ENCODE measurements around the gene ELMOD1. TPM values are rescaled to one million over a fixed set of nuclear protein-coding genes. Genes with fewer than 3 reads are reported as not detected.

Gene ELMOD1
- total and polyA plus RNA-seq, 2 donors from 2014 or later = 0.47 to 2.6 TPM

DNA sequence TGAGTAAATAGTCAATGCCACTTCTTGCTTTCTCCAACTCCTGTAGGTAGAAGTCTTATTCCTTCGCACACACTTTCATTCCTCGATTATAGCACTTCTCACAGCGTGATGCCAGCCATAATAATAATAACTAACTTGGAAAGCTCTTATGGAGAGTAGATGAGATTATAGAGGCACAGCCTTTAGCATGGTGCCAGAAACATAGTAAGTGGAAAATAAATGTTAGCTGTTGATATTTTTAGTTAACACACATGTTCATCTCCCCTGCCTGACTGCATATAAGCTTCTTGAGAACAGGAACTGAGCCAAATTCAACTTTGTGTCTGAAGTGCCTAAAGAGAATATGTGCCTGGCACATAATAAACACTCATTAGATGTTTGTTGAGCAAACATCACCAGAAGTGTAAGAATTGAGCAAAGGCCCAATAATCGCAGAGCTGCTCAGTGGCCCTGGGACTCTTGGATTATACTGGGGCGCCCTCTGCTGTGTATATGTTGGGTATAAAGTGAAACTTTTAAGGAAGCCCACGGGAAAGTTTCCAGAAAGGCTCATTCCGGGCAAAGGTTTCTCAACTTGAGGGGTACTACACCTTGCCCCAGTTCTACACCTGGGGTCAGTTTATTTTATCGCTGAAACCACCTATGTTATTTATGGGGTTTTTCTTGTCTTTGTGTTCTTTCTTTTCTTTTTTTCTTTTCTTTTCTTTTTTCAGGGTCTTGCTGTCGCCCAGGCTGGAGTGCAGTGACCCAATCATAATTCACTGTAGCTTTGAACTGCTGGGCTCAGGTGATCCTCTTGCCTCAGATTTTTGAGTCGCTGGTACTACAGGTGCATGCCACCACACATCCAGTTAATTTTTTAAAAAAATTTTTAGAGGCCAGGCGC, 98.6 kb downstream of the ELMOD1 start:
- no peaks in the 10 kb centered on the region for H3K4me1 ChIP-seq (ENCODE audit: control insufficient read depth in 2 of 3, insufficient read depth in 2 of 3, low read depth in 1 of 3, low read length in 3 of 3)
- H3K4me3 ChIP-seq (ENCODE audit: low read length in 3 of 3) = no peak overlapping the region
- FAIRE-seq (peak; percentile 70), DNase-seq (peak in 4 of 5 donors; percentile 48 to 83 (median 66))
- intact Hi-C loops (cut with DNase I) = no loop called here
- H3K9me3 ChIP-seq (ENCODE audit: control insufficient read depth in 2 of 3, insufficient read depth in 1 of 3, low read length in 3 of 3) = no peaks in the 10 kb centered on the region
- H3K27ac ChIP-seq (ENCODE audit: low read depth in 2 of 2, low read length in 2 of 2) = no peak overlapping the region
- H3K36me3 ChIP-seq (ENCODE audit: control insufficient read depth in 2 of 3, insufficient read depth in 3 of 3, low read length in 3 of 3) = no peaks in the 10 kb centered on the region
- H3K9ac ChIP-seq (ENCODE audit: low read length in 3 of 3) = no peak overlapping the region
- no peaks in the 10 kb centered on the region for H3K27me3 ChIP-seq (ENCODE audit: control insufficient read depth, insufficient read depth, low read length)
- TF ChIP-seq, protein P1, sequence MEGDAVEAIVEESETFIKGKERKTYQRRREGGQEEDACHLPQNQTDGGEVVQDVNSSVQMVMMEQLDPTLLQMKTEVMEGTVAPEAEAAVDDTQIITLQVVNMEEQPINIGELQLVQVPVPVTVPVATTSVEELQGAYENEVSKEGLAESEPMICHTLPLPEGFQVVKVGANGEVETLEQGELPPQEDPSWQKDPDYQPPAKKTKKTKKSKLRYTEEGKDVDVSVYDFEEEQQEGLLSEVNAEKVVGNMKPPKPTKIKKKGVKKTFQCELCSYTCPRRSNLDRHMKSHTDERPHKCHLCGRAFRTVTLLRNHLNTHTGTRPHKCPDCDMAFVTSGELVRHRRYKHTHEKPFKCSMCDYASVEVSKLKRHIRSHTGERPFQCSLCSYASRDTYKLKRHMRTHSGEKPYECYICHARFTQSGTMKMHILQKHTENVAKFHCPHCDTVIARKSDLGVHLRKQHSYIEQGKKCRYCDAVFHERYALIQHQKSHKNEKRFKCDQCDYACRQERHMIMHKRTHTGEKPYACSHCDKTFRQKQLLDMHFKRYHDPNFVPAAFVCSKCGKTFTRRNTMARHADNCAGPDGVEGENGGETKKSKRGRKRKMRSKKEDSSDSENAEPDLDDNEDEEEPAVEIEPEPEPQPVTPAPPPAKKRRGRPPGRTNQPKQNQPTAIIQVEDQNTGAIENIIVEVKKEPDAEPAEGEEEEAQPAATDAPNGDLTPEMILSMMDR (IDR thresholded peaks at IDR 0.05; ENCODE audit: borderline replicate concordance, extremely low read depth, insufficient read depth) = peak; percentile 60

DNA sequence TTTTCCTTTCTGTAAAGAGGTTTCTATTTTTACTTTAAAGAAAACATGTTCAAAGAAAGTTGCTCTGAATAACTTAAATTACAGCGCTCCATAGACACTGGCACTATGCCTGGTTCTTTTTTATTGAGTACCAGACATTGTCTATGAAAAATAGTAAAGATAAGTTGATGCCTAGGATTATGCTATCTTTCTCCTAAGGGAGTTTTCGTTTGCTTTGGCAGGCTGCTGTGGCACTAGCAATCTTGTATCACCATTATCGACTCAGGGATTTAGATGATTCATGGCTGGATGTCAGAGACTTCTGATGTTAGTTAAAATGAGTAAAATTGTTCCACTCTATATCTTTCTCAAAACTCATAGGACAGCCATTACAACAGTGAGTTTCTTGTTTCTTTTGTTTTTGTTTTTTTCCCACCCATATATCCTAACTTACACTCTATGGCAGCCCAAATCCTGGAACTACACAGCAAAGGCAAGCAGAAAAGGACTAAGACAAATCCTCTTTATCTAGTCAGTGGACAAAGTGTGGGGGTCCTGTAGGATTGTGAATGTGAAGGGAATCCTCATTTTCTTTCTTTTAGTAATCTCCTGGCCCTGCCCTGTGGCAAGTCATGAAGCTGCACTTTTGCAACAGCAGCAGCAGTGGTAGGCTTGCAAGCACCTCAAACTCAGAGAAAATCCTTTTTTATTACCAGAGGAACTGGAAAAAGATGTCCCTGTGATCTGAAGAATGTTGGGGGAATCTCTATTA, 100.2 kb downstream of the ELMOD1 start:
- Histone ChIP-seq H3K9ac (ENCODE audit: low read length in 3 of 3) (no peak overlapping the region), H3K36me3 (ENCODE audit: control insufficient read depth in 2 of 3, insufficient read depth in 3 of 3, low read length in 3 of 3) (no peaks in the 10 kb centered on the region), H3K27ac (ENCODE audit: low read depth in 2 of 2, low read length in 2 of 2) (no peak overlapping the region), H3K27me3 (ENCODE audit: control insufficient read depth, insufficient read depth, low read length) (no peaks in the 10 kb centered on the region), H3K9me3 (ENCODE audit: control insufficient read depth in 2 of 3, insufficient read depth in 1 of 3, low read length in 3 of 3) (no peaks in the 10 kb centered on the region), H3K4me3 (ENCODE audit: low read length in 3 of 3) (no peak overlapping the region), H3K4me1 (ENCODE audit: control insufficient read depth in 2 of 3, insufficient read depth in 2 of 3, low read depth in 1 of 3, low read length in 3 of 3) (no peaks in the 10 kb centered on the region)
- intact Hi-C loops (cut with DNase I) = no loop called here
- DNase-seq (no peak), FAIRE-seq (no peak)
- TF ChIP-seq, protein P1 (IDR thresholded peaks at IDR 0.05; ENCODE audit: borderline replicate concordance, extremely low read depth, insufficient read depth) = no peak

DNA sequence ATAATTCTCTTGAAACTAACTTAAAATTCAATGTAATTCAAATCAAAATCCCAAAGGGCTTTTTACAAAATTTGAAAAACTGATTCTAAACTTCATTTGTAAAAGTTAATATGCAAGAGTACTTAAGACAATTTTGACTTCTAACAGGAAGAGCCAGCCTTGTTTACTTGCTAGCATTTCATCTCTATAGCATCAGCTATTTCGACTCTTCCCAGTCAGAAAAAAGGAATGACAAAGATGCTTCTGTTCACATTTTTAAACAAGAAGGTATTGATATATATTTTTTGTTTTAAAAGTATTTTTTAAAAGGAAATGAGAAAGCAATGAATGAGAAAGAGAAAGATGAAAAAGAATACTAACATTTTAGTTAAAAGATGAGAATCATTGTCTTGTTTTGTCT, 104.5 kb downstream of the ELMOD1 start:
- TF ChIP-seq, protein P1 (IDR thresholded peaks at IDR 0.05; ENCODE audit: borderline replicate concordance, extremely low read depth, insufficient read depth) = no peak

More for the DNA sequence above, 104.5 kb downstream of the ELMOD1 start:
- Histone ChIP-seq H3K36me3 (ENCODE audit: control insufficient read depth in 2 of 3, insufficient read depth in 3 of 3, low read length in 3 of 3) (no peaks in the 10 kb centered on the region), H3K27me3 (ENCODE audit: control insufficient read depth, insufficient read depth, low read length) (no peaks in the 10 kb centered on the region), H3K4me3 (ENCODE audit: low read length in 3 of 3) (no peak overlapping the region), H3K27ac (ENCODE audit: low read depth in 2 of 2, low read length in 2 of 2) (no peak overlapping the region), H3K9me3 (ENCODE audit: control insufficient read depth in 2 of 3, insufficient read depth in 1 of 3, low read length in 3 of 3) (no peaks in the 10 kb centered on the region), H3K9ac (ENCODE audit: low read length in 3 of 3) (no peak overlapping the region), H3K4me1 (ENCODE audit: control insufficient read depth in 2 of 3, insufficient read depth in 2 of 3, low read depth in 1 of 3, low read length in 3 of 3) (no peaks in the 10 kb centered on the region)
- intact Hi-C loops (cut with DNase I) = no loop called here
- DNase-seq = no peak
- FAIRE-seq = no peak

Data from kidney (tissue), 14 donors.